HEK293 (cell line): ENCODE measurements around the gene RPIA.

Experiments used
- CTCF ChIA-PET: fragments of 350-600 bp; formaldehyde crosslinking; extraction: SDS; loops from one replicate; lab custom pipeline; 2021; ENCODE audit warnings: antibody characterized with exemption; lab: Yijun Ruan, JAX
- POLR2A ChIA-PET: fragments of 300-600 bp; formaldehyde crosslinking; extraction: SDS; loops from one replicate; lab custom pipeline; 2020; ENCODE audit warnings: antibody characterized with exemption, inconsistent platforms; lab: Yijun Ruan, JAX
- H3K27ac ChIP-seq: fragments of 200-500 bp; sonication (Bioruptor generic); 2 replicates; pipeline ENCODE4 v1.5.1; 2014; ENCODE audit warnings: low read depth, low read length, control low read depth, inconsistent platforms; ENCODE audit errors: extremely low read depth
- H3K36me3 ChIP-seq, 2 experiments: fragments of 200-500 bp in 1 of 2; sonication (Bioruptor generic) in 1 of 2; 1 replicate in 1 of 2; 2 replicates in 1 of 2; pipeline ENCODE4 v1.5.1; 2014 to 2017; ENCODE audit warnings: inconsistent platforms in 2 of 2, low read length in 2 of 2; ENCODE audit not compliant: control insufficient read depth in 2 of 2, insufficient read depth in 1 of 2
- H3K4me1 ChIP-seq: fragments of 200-500 bp; sonication (Bioruptor generic); 2 replicates; pipeline ENCODE4 v1.5.1; 2014; ENCODE audit warnings: mild to moderate bottlenecking, low read length, inconsistent platforms; ENCODE audit not compliant: control insufficient read depth, insufficient read depth
- H3K4me3 ChIP-seq: 2 replicates; pipeline ENCODE4 v1.5.1; 2011; ENCODE audit warnings: low read depth, mild to moderate bottlenecking, control low read depth, low read length, moderate library complexity
- H3K9me3 ChIP-seq: fragments of 200-500 bp; sonication (Bioruptor generic); 2 replicates; pipeline ENCODE4 v1.5.1; 2014; ENCODE audit warnings: low read depth, low read length, inconsistent platforms; ENCODE audit not compliant: control insufficient read depth, insufficient read depth
- KLF7 ChIP-seq: fragments of 450-650 bp; formaldehyde crosslinking; IDR thresholded peaks from 2 replicates; pipeline ENCODE4 v1.5.1; 2016; ENCODE audit warnings: missing biosample characterization, missing genetic modification characterization, borderline replicate concordance
- MEIS1 ChIP-seq: sonication (generic); formaldehyde crosslinking; IDR thresholded peaks from 2 replicates; pipeline ENCODE4 v1.8.1; 2022; ENCODE audit warnings: missing genetic modification reagents, mild to moderate bottlenecking, borderline replicate concordance
- REPIN1 ChIP-seq: fragments of 450-650 bp; formaldehyde crosslinking; IDR thresholded peaks from 2 replicates; pipeline ENCODE4 v1.5.1; 2017; ENCODE audit warnings: missing biosample characterization, missing genetic modification characterization, low read depth
- ZNF112 ChIP-seq: fragments of 450-650 bp; formaldehyde crosslinking; IDR thresholded peaks from 2 replicates; pipeline ENCODE4 v1.5.0; 2017; ENCODE audit warnings: missing biosample characterization, missing genetic modification characterization
- ZNF132 ChIP-seq: fragments of 450-650 bp; formaldehyde crosslinking; IDR thresholded peaks from 2 replicates; pipeline ENCODE4 v1.5.1; 2017; ENCODE audit warnings: missing biosample characterization, missing genetic modification characterization, borderline replicate concordance
- ZNF157 ChIP-seq: fragments of 450-650 bp; formaldehyde crosslinking; IDR thresholded peaks from 2 replicates; pipeline ENCODE4 v1.5.1; 2016; ENCODE audit warnings: missing biosample characterization, missing genetic modification characterization
- ZNF23 ChIP-seq: fragments of 450-650 bp; formaldehyde crosslinking; IDR thresholded peaks from 2 replicates; pipeline ENCODE4 v1.5.1; 2016; ENCODE audit warnings: missing biosample characterization, missing genetic modification characterization, borderline replicate concordance
- ZNF391 ChIP-seq: fragments of 450-650 bp; formaldehyde crosslinking; IDR thresholded peaks from 2 replicates; pipeline ENCODE4 v1.5.1; 2016; ENCODE audit warnings: low read depth, missing biosample characterization, missing genetic modification characterization, borderline replicate concordance
- ZNF596 ChIP-seq: fragments of 450-650 bp; IDR thresholded peaks from 2 replicates; pipeline ENCODE4 v1.5.0; 2018; ENCODE audit warnings: missing biosample characterization, mild to moderate bottlenecking, missing genetic modification characterization, moderate library complexity
- TF ChIP-seq, protein P1 (sequence below): fragments of 450-650 bp; formaldehyde crosslinking; IDR thresholded peaks from 2 replicates; pipeline ENCODE4 v1.5.1; 2016; ENCODE audit warnings: missing biosample characterization, missing genetic modification characterization, borderline replicate concordance
- TF ChIP-seq, protein P2 (sequence below): fragments of 450-650 bp; formaldehyde crosslinking; IDR thresholded peaks from 2 replicates; pipeline ENCODE4 v1.5.1; 2017; ENCODE audit warnings: missing biosample characterization, missing genetic modification characterization
- TF ChIP-seq, protein P3 (sequence below): fragments of 450-650 bp; formaldehyde crosslinking; IDR thresholded peaks from 2 replicates; pipeline ENCODE4 v1.5.1; 2016; ENCODE audit warnings: missing biosample characterization, missing genetic modification characterization
- TF ChIP-seq, protein P4 (sequence below): fragments of 450-650 bp; formaldehyde crosslinking; IDR thresholded peaks from 2 replicates; pipeline ENCODE4 v1.5.1; 2017; ENCODE audit warnings: missing biosample characterization, missing genetic modification characterization
- TF ChIP-seq, protein P5 (sequence below): fragments of 450-650 bp; formaldehyde crosslinking; conservative IDR thresholded peaks from 2 replicates; pipeline ENCODE4 v1.5.1; 2016; ENCODE audit warnings: low read depth, missing biosample characterization, missing genetic modification characterization

Gene RPIA

DNA sequence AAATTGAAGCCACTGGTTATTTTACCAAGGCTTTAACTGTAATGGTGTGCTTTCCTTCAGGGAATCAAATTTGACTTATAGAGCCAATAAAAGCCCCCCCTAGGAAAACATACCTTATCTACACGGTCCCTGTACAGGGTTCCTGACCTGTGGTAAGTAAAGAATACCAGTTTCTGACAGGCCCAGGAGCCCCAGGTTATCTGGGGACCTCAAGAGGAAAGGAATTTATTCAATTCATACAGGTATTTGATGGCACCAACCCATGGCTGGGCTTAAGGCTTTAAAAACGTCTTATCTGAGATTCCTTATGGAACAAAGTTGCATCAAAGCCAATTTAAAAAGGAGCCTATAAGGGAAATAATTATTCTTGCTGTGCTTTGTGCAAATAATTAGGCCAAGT, 7.0 kb upstream of the RPIA start:
- TF ChIP-seq, protein P1, sequence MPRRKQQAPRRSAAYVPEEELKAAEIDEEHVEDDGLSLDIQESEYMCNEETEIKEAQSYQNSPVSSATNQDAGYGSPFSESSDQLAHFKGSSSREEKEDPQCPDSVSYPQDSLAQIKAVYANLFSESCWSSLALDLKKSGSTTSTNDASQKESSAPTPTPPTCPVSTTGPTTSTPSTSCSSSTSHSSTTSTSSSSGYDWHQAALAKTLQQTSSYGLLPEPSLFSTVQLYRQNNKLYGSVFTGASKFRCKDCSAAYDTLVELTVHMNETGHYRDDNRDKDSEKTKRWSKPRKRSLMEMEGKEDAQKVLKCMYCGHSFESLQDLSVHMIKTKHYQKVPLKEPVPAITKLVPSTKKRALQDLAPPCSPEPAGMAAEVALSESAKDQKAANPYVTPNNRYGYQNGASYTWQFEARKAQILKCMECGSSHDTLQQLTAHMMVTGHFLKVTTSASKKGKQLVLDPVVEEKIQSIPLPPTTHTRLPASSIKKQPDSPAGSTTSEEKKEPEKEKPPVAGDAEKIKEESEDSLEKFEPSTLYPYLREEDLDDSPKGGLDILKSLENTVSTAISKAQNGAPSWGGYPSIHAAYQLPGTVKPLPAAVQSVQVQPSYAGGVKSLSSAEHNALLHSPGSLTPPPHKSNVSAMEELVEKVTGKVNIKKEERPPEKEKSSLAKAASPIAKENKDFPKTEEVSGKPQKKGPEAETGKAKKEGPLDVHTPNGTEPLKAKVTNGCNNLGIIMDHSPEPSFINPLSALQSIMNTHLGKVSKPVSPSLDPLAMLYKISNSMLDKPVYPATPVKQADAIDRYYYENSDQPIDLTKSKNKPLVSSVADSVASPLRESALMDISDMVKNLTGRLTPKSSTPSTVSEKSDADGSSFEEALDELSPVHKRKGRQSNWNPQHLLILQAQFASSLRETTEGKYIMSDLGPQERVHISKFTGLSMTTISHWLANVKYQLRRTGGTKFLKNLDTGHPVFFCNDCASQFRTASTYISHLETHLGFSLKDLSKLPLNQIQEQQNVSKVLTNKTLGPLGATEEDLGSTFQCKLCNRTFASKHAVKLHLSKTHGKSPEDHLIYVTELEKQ (tag by site-specific recombination), result no peak
- TF ChIP-seq MEIS1 (CRISPR knock-in tag) (no peak), ZNF132 (tag by site-specific recombination) (no peak), ZNF112 (tag by site-specific recombination) (no peak), ZNF596 (tag by site-specific recombination) (no peak), ZNF157 (tag by site-specific recombination) (no peak), REPIN1 (no peak), KLF7 (tag by site-specific recombination) (no peak)
- TF ChIP-seq, protein P2, sequence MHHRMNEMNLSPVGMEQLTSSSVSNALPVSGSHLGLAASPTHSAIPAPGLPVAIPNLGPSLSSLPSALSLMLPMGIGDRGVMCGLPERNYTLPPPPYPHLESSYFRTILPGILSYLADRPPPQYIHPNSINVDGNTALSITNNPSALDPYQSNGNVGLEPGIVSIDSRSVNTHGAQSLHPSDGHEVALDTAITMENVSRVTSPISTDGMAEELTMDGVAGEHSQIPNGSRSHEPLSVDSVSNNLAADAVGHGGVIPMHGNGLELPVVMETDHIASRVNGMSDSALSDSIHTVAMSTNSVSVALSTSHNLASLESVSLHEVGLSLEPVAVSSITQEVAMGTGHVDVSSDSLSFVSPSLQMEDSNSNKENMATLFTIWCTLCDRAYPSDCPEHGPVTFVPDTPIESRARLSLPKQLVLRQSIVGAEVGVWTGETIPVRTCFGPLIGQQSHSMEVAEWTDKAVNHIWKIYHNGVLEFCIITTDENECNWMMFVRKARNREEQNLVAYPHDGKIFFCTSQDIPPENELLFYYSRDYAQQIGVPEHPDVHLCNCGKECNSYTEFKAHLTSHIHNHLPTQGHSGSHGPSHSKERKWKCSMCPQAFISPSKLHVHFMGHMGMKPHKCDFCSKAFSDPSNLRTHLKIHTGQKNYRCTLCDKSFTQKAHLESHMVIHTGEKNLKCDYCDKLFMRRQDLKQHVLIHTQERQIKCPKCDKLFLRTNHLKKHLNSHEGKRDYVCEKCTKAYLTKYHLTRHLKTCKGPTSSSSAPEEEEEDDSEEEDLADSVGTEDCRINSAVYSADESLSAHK (tag by site-specific recombination), result no peak
- TF ChIP-seq, protein P3, sequence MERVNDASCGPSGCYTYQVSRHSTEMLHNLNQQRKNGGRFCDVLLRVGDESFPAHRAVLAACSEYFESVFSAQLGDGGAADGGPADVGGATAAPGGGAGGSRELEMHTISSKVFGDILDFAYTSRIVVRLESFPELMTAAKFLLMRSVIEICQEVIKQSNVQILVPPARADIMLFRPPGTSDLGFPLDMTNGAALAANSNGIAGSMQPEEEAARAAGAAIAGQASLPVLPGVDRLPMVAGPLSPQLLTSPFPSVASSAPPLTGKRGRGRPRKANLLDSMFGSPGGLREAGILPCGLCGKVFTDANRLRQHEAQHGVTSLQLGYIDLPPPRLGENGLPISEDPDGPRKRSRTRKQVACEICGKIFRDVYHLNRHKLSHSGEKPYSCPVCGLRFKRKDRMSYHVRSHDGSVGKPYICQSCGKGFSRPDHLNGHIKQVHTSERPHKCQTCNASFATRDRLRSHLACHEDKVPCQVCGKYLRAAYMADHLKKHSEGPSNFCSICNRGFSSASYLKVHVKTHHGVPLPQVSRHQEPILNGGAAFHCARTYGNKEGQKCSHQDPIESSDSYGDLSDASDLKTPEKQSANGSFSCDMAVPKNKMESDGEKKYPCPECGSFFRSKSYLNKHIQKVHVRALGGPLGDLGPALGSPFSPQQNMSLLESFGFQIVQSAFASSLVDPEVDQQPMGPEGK (tag by site-specific recombination), result no peak
- H3K9me3 ChIP-seq, result no peaks in the 10 kb centered on the region
- POLR2A ChIA-PET, result no interaction called here
- H3K4me3 ChIP-seq, result no peak overlapping the region
- no peak overlapping the region for H3K27ac ChIP-seq
- no peaks in the 10 kb centered on the region for H3K36me3 ChIP-seq
- CTCF ChIA-PET, result interaction anchor here (0.6 to 1.0 kb wide), 2 partner anchors 13 to 501 kb away, joined by 3 read pairs; no protein-coding TSS in a partner anchor
- H3K4me1 ChIP-seq, result no peaks in the 10 kb centered on the region

DNA sequence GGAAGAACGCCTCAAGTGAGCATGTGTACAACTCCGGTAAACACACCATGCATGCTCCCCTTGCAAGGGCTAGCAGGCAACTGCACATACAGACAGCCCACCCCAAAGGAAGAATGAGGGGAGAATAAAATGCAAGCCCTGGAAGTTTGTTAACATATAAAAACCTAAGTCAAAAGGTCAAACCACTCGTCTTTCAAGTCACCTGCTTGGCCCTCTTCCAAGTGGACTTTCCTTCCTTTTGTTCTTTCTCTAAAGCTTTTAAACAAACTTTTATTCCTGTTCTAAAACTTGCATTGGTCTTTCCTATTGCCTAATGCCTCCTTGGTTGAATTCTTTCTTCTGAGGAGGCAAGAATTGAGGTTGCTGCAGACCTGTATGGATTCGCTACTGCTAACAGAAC, 5.2 kb upstream of the RPIA start:
- Histone ChIP-seq H3K4me1 (no peaks in the 10 kb centered on the region), H3K36me3 (no peaks in the 10 kb centered on the region), H3K9me3 (no peaks in the 10 kb centered on the region), H3K4me3 (no peak overlapping the region), H3K27ac (no peak overlapping the region)
- ChIA-PET CTCF (interaction anchor here (1.1 to 1.9 kb wide), 2 partner anchors 9 to 14 kb away, joined by 3 to 5 read pairs; no protein-coding TSS in a partner anchor), POLR2A (no interaction called here)
- TF ChIP-seq, protein P4, sequence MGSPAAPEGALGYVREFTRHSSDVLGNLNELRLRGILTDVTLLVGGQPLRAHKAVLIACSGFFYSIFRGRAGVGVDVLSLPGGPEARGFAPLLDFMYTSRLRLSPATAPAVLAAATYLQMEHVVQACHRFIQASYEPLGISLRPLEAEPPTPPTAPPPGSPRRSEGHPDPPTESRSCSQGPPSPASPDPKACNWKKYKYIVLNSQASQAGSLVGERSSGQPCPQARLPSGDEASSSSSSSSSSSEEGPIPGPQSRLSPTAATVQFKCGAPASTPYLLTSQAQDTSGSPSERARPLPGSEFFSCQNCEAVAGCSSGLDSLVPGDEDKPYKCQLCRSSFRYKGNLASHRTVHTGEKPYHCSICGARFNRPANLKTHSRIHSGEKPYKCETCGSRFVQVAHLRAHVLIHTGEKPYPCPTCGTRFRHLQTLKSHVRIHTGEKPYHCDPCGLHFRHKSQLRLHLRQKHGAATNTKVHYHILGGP, result no peak
- TF ChIP-seq, protein P5, sequence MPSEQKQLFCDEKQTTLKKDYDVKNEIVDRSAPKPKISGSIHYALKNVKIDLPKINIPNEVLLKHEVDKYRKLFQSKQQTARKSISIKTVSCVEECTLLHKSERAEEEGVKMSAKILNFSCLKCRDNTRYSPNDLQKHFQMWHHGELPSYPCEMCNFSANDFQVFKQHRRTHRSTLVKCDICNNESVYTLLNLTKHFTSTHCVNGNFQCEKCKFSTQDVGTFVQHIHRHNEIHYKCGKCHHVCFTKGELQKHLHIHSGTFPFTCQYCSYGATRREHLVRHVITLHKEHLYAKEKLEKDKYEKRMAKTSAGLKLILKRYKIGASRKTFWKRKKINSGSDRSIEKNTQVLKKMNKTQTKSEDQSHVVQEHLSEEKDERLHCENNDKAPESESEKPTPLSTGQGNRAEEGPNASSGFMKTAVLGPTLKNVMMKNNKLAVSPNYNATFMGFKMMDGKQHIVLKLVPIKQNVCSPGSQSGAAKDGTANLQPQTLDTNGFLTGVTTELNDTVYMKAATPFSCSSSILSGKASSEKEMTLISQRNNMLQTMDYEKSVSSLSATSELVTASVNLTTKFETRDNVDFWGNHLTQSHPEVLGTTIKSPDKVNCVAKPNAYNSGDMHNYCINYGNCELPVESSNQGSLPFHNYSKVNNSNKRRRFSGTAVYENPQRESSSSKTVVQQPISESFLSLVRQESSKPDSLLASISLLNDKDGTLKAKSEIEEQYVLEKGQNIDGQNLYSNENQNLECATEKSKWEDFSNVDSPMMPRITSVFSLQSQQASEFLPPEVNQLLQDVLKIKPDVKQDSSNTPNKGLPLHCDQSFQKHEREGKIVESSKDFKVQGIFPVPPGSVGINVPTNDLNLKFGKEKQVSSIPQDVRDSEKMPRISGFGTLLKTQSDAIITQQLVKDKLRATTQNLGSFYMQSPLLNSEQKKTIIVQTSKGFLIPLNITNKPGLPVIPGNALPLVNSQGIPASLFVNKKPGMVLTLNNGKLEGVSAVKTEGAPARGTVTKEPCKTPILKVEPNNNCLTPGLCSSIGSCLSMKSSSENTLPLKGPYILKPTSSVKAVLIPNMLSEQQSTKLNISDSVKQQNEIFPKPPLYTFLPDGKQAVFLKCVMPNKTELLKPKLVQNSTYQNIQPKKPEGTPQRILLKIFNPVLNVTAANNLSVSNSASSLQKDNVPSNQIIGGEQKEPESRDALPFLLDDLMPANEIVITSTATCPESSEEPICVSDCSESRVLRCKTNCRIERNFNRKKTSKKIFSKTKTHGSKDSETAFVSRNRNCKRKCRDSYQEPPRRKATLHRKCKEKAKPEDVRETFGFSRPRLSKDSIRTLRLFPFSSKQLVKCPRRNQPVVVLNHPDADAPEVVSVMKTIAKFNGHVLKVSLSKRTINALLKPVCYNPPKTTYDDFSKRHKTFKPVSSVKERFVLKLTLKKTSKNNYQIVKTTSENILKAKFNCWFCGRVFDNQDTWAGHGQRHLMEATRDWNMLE, result no peak
- TF ChIP-seq ZNF391 (tag by site-specific recombination), result no peak
- TF ChIP-seq ZNF23 (tag by site-specific recombination), result no peak
